ENCODE data around the gene TOR1A. TPM values are rescaled to one million over a fixed set of nuclear protein-coding genes. Genes with fewer than 3 reads are reported as not detected.
A peak's percentile ranks its signal among the peaks of the same experiment; 100 is the strongest.

Gene TOR1A
- total RNA-seq, 2 experiments from 2014 or later, result 54.6 to 56.9 TPM

GRCh38 chr9:129774791-129775447 is 49.0 kb downstream of the TOR1A start:
- H3K4me1 Mint-ChIP-seq, result peaks cover 11% of the 10 kb centered on the region
- H3K4me3 Mint-ChIP-seq, result no peak overlapping the region
- POLR2A ChIA-PET, result no interaction called here

GRCh38 chr9:129773262-129774048 is 50.5 kb downstream of the TOR1A start:
- Mint-ChIP-seq H3K9me3 (no peaks in the 10 kb centered on the region), H3K36me3 (ENCODE audit: low read depth) (no peaks in the 10 kb centered on the region), H3K27ac (no peak overlapping the region), H3K27me3 (peaks cover 6% of the 10 kb centered on the region), H3K4me1 (peaks cover 11% of the 10 kb centered on the region), H3K4me3 (no peak overlapping the region)
- POLR2A ChIA-PET, result no interaction called here
- CTCF ChIA-PET, result interaction anchor here (1.5 to 4.5 kb wide), 3 partner anchors 10 to 46 kb away, joined by 8 to 19 read pairs (median 9); no protein-coding TSS in a partner anchor
- no peak for DNase-seq

More at GRCh38 chr9:129774791-129775447, 49.0 kb downstream of the TOR1A start:
- peaks cover 7% of the 10 kb centered on the region for H3K27me3 Mint-ChIP-seq
- H3K36me3 Mint-ChIP-seq (ENCODE audit: low read depth), result no peaks in the 10 kb centered on the region
- H3K27ac Mint-ChIP-seq, result peak overlapping the region; percentile 10
- no peak for DNase-seq
- H3K9me3 Mint-ChIP-seq, result no peaks in the 10 kb centered on the region
- CTCF ChIA-PET, result interaction anchor here (1.5 kb wide), 1 partner anchor 37 kb away, joined by 4 read pairs; no protein-coding TSS in a partner anchor

GRCh38 chr9:129770741-129771140 is 53.2 kb downstream of the TOR1A start:
- DNase-seq, result no peak
- ChIA-PET CTCF (interaction anchor here (4.5 kb wide), 1 partner anchor 33 kb away, joined by 19 read pairs; no protein-coding TSS in a partner anchor), POLR2A (no interaction called here)
- Mint-ChIP-seq H3K4me3 (no peak overlapping the region), H3K4me1 (peaks cover 5% of the 10 kb centered on the region), H3K9me3 (no peaks in the 10 kb centered on the region), H3K27me3 (peaks cover 4% of the 10 kb centered on the region), H3K27ac (no peak overlapping the region), H3K36me3 (ENCODE audit: low read depth) (no peaks in the 10 kb centered on the region)

- POLR2A ChIA-PET, result no interaction called here
- Mint-ChIP-seq H3K9me3 (no peaks in the 10 kb centered on the region), H3K4me1 (peaks cover 5% of the 10 kb centered on the region)
These were observed 54.3 kb downstream of the TOR1A start for GRCh38 chr9:129769669-129770068.

GRCh38 chr9:129768486-129768885 is 55.5 kb downstream of the TOR1A start:
- DNase-seq, result no peak
- ChIA-PET CTCF (interaction anchor here (3.4 kb wide), 1 partner anchor 31 kb away, joined by 16 read pairs; no protein-coding TSS in a partner anchor), POLR2A (no interaction called here)
- Mint-ChIP-seq H3K4me1 (peaks cover 5% of the 10 kb centered on the region), H3K27me3 (peaks cover 1% of the 10 kb centered on the region), H3K4me3 (no peak overlapping the region), H3K36me3 (ENCODE audit: low read depth) (no peaks in the 10 kb centered on the region), H3K27ac (no peak overlapping the region), H3K9me3 (no peaks in the 10 kb centered on the region)

More at GRCh38 chr9:129769669-129770068, 54.3 kb downstream of the TOR1A start:
- Mint-ChIP-seq H3K27ac (no peak overlapping the region), H3K27me3 (peaks cover 4% of the 10 kb centered on the region), H3K36me3 (ENCODE audit: low read depth) (no peaks in the 10 kb centered on the region), H3K4me3 (no peak overlapping the region)
- no peak for DNase-seq
- CTCF ChIA-PET, result interaction anchor here (1.5 kb wide), 1 partner anchor 43 kb away, joined by 6 read pairs; no protein-coding TSS in a partner anchor

- H3K27ac Mint-ChIP-seq, result no peak overlapping the region
- H3K36me3 Mint-ChIP-seq (ENCODE audit: low read depth), result no peaks in the 10 kb centered on the region
- ChIA-PET POLR2A (interaction anchor here (0.9 kb wide), 1 partner anchor 11 kb away, joined by 4 read pairs; no protein-coding TSS in a partner anchor), CTCF (interaction anchor here (0.7 to 3.4 kb wide), 2 partner anchors 18 to 28 kb away, joined by 3 to 16 read pairs; no protein-coding TSS in a partner anchor)
- no peaks in the 10 kb centered on the region for H3K9me3 Mint-ChIP-seq
- DNase-seq, result no peak
- H3K4me3 Mint-ChIP-seq, result no peak overlapping the region
- H3K27me3 Mint-ChIP-seq, result peaks cover 9% of the 10 kb centered on the region
- peaks cover 5% of the 10 kb centered on the region for H3K4me1 Mint-ChIP-seq
These were observed 58.1 kb downstream of the TOR1A start for GRCh38 chr9:129765764-129766317.

DNA sequence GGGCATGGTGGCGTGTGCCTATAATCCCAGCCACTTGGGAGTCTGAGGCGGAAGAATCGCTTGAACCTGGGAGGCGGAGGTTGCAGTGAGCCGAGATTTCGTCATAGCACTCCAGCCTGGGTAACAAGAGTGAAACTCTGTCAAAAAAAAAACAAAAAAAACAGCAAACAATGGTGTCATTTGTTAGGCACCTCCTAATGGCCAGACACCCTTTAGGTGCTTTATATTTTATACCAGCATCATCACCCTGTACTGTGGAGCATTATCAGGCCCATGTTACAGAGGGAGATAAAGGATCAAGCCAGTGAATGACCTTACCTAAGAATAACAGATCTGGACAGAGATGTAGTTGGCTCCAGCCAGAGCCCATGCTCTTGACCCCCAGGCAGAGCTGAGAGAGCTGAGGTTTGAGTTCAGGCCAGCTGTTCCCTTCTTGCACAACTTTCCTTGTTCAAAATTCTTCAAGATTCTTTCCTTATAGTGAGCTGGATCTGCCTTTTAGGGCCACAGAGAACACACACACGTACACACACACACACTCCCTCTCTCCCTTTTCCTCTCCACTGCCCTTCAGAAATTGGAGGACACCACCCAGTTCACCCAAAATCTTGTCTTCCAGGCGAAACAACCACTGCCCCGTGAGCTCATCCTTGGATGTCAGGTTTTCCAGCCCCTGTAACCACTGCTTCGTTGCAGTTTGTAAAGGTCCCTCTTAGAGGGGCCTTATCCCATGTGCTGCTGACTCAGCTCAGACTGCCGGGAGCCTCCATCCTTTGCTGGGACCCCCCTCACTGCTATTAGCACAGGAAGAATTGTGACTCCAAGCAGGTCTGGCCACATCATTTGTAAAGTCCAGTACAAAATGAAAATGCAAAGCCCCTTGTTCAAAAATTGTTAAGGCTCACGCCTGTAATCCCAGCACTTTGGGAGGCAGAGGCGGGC is 60.7 kb downstream of the TOR1A start:
- Mint-ChIP-seq H3K4me1 (peaks cover 5% of the 10 kb centered on the region), H3K27ac (no peak overlapping the region), H3K4me3 (no peak overlapping the region), H3K9me3 (no peaks in the 10 kb centered on the region), H3K36me3 (ENCODE audit: low read depth) (no peaks in the 10 kb centered on the region), H3K27me3 (peaks cover 8% of the 10 kb centered on the region)
- no peak for DNase-seq
- ChIA-PET POLR2A (no interaction called here), CTCF (interaction anchor here (0.9 to 1.4 kb wide), 3 partner anchors 18 to 38 kb away, joined by 3 to 4 read pairs (median 4); no protein-coding TSS in a partner anchor)

Other genes with a start within 250 kb of the TOR1A start
- not detected for gene C9orf50, start 203.0 kb downstream of the TOR1A start, total RNA-seq
- 10 to 100 TPM; 34.2 to 38.7 TPM for gene NTMT1, start 198.0 kb downstream of the TOR1A start, total RNA-seq
- gene ASB6, start 182.0 kb downstream of the TOR1A start, total RNA-seq, result 10 to 100 TPM; 22.5 to 23.4 TPM
- not detected for gene PRRX2, start 158.5 kb downstream of the TOR1A start, total RNA-seq
- gene PTGES, start 71.1 kb downstream of the TOR1A start, total RNA-seq, result not detected
- gene TOR1B, start 21.0 kb downstream of the TOR1A start, total RNA-seq, result 10 to 100 TPM; 29.0 to 30.8 TPM
- 10 to 100 TPM; 61.6 to 66.2 TPM for gene C9orf78, start 11.1 kb upstream of the TOR1A start, total RNA-seq
- 10 to 100 TPM; 86.4 to 87.6 TPM for gene USP20, start 11.3 kb upstream of the TOR1A start, total RNA-seq
- gene FNBP1, start 219.1 kb upstream of the TOR1A start, total RNA-seq, result 100 to 1,000 TPM; 208 to 213 TPM
- gene GPR107, start 229.8 kb upstream of the TOR1A start, total RNA-seq, result 10 to 100 TPM; 25.1 to 26.3 TPM

Data from activated CD4-positive, alpha-beta memory T cell treated with anti-CD3 and anti-CD28 coated beads, Interleukin-2, amount 10 ng/mL, durations not matched to agents 7 days and 5 days (primary cell).